ENCODE data around the gene IMMP1L.
"Not testable (repeated sequence)": the region's sequence is repeated elsewhere in the genome, so short reads cannot be mapped to it uniquely, and the experiment has no call there.

Gene IMMP1L

GRCh38 chr11:31529189-31529588, 19.8 kb upstream of the IMMP1L start:
- no peak for DNase-seq (ENCODE audit: low spot score)
- Histone ChIP-seq H3K4me3 (no peak overlapping the region), H3K27ac (no peak overlapping the region)
- TF ChIP-seq CTCF (IDR thresholded peaks at IDR 0.05) = no peak

GRCh38 chr11:31521497-31522150, 12.2 kb upstream of the IMMP1L start:
- no peak overlapping the region for H3K27ac ChIP-seq

GRCh38 chr11:31512117-31512516, 2.7 kb upstream of the IMMP1L start:
- no peak overlapping the region for H3K4me3 ChIP-seq
- no peak for TF ChIP-seq CTCF (IDR thresholded peaks at IDR 0.05)
- DNase-seq (ENCODE audit: low spot score) = no peak

More at GRCh38 chr11:31521497-31522150, 12.2 kb upstream of the IMMP1L start:
- DNase-seq (ENCODE audit: low spot score) = no peak
- no peak for TF ChIP-seq CTCF (IDR thresholded peaks at IDR 0.05)
- H3K4me3 ChIP-seq = no peak overlapping the region

GRCh38 chr11:31509051-31509428, 382 bp downstream of the IMMP1L start:
- TF ChIP-seq CTCF (IDR thresholded peaks at IDR 0.05) = no peak
- Histone ChIP-seq H3K27ac (peak overlapping the region; percentile 68 to 88), H3K4me3 (peak overlapping the region; percentile 91)
- no peak for DNase-seq (ENCODE audit: low spot score)

More at GRCh38 chr11:31512117-31512516, 2.7 kb upstream of the IMMP1L start:
- no peak overlapping the region for H3K27ac ChIP-seq

DNA sequence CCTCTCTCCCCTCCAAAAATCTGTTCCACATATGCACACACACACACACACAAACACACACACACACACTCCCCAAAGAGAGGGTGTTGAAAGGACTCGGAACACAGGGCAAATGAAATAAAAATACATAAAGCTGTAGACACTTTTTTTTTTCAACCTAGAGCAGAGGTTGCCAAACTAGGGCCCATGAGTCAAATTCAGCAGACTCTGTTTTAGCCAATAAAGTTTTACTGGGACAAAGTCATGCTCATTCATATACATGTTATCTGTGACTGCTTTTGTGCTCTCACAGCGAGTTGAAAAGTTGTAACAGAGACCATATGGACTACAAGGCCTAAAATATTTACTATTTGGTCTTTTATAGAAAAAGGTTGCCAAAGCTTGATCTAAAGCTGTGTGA, 8.9 kb downstream of the IMMP1L start:
- no peak for TF ChIP-seq CTCF (IDR thresholded peaks at IDR 0.05)
- no peak for DNase-seq (ENCODE audit: low spot score)
- no peak overlapping the region for H3K27ac ChIP-seq
- no peak overlapping the region for H3K4me3 ChIP-seq

GRCh38 chr11:31499576-31500178, 9.7 kb downstream of the IMMP1L start:
- Histone ChIP-seq H3K4me3 (no peak overlapping the region), H3K27ac (no peak overlapping the region)
- TF ChIP-seq CTCF (IDR thresholded peaks at IDR 0.05) = no peak
- no peak for DNase-seq (ENCODE audit: low spot score)

GRCh38 chr11:31493762-31494161, 15.7 kb downstream of the IMMP1L start:
- not testable (repeated sequence) for H3K4me3 ChIP-seq; DNase-seq (ENCODE audit: low spot score); H3K27ac ChIP-seq

Measured in coronary artery (tissue), 2 donors.